PFSK-1 (cell line): ENCODE measurements around the gene RPUSD4.

Experiments
- POLR2AphosphoS5 ChIP-seq: IDR thresholded peaks from 2 replicates; pipeline ENCODE4 v1.6.1; 2012; ENCODE audit warnings: low read depth, mild to moderate bottlenecking, control low read depth, low read length, moderate library complexity
- REST ChIP-seq, 2 experiments: IDR thresholded peaks; 2 replicates each; pipeline versions ENCODE4 v1.6.1 to v1.8.0; 2011 to 2012; ENCODE audit warnings: low read depth in 2 of 2, low read length in 2 of 2, control low read depth in 1 of 2, inconsistent platforms in 1 of 2, mild to moderate bottlenecking in 1 of 2, moderate library complexity in 1 of 2; ENCODE audit not compliant: insufficient read depth in 1 of 2
- SIN3A ChIP-seq: IDR thresholded peaks from 2 replicates; pipeline ENCODE4 v1.6.1; 2012; ENCODE audit warnings: mild to moderate bottlenecking, low read length, moderate library complexity, borderline replicate concordance; ENCODE audit not compliant: insufficient read depth
- TAF1 ChIP-seq: IDR thresholded peaks from 2 replicates; pipeline ENCODE4 v1.6.1; 2012; ENCODE audit warnings: low read length, control low read depth, borderline replicate concordance; ENCODE audit not compliant: insufficient read depth

GRCh38 chr11:126164781-126165180 is 46.7 kb downstream of the RPUSD4 start:
- no peak for TF ChIP-seq POLR2AphosphoS5
- TF ChIP-seq SIN3A: no peak
- TF ChIP-seq REST (IDR thresholded peaks at IDR 0.05; ENCODE audit: insufficient read depth in 1 of 2, low read depth in 2 of 2, low read length in 2 of 2): no peak
- TF ChIP-seq TAF1: no peak
